GM19397 (cell line): ENCODE data around the gene DPYSL4.

ENCODE experiments used
- ATAC-seq: cut with Tn5 transposase; IDR thresholded peaks from one replicate; pipeline ENCODE4 v1.9.1; 2021; ENCODE audit warnings: mild to moderate bottlenecking, moderate library complexity; ENCODE audit not compliant: unreplicated experiment

The DPYSL4 gene

DNA sequence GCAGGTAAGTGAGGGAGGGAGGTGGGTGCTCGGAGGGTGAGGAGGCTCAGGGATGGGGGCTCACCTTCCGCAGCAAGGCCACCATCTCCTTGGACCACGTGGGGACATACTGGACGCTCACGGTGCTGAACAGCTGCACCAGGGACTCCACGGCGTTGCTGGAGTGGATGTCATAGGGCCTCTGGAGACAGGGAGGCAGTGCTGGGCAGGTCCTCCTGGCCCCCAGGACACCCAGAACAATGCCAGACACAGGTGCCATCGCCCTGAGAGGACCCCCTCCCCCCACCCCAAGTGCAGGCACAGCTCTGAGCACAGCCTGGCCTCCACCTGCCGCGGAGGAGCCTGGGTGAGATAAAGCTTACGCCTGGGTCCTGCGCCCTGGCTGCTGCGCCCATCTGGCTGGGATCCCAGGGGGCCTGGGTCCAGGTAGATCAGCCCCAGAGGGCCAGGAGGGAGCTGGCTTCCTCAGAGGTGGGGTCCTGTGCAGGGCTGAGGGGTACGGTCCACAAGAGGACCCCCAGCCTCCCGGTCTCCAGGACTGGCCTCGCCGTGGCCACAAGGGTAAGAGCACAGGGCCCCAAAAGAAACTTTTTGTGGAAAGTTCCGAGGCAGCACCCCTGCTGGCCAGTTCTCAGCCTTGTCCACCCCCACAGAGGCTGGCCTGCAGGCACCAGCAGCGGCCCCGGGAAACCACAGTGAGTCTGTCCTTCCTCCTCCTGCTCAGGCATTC, 37.8 kb downstream of the DPYSL4 start:
- ATAC-seq: no peak

DNA sequence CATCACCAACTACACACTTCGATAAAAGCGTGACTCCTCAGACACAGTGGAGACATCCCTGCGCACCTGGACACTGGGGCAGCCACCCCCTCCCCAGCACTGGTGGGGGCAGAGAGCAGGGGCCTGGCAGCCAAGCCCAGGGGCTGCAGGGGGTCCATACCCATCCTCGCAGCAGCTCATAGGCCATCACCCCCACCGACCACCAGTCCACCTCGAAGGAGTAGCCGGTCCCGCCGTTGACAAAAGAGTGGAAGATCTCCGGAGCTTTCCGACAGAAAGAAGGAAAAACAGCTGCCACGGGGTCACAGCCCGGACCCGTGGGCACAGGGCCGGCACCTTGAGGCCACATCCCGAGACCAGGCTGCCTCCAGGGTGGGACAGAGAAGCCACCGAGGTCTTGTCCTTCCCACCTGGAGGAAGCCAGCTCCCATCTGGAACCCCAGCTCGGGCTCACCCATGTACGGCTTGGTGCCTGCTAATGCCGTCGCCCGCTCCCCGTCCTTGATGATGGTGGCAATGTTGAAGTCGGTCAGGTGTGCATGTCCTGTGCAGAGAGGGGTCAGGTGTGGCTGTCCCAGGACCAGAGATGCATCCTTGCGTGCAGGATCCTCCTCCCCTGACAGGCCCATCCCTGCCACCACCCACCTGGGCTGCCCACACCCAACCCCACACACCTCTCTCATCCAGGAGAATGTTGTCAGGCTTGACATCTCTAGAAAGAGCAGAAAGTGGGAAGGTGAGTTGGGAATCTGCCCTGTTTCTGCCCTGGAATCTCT, 38.5 kb downstream of the DPYSL4 start:
- no peak for ATAC-seq

DNA sequence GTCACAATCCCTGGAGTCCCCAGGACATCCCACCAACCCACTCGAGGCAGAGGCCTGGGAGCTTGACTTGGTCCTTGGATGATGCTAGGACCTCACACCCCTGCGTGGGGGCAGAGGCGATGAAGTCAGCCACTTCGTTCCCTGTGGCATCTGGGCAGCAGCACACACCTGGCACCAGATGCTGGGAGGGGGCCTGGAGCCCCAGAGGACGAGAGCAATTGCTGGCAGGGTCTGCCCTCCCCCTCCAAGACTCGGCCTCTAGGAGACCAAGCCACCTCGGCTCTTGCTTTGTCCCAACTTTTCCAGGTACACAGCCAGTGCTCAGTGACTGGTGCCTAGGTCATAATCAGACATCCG, 39.1 kb downstream of the DPYSL4 start:
- ATAC-seq: no peak

DNA sequence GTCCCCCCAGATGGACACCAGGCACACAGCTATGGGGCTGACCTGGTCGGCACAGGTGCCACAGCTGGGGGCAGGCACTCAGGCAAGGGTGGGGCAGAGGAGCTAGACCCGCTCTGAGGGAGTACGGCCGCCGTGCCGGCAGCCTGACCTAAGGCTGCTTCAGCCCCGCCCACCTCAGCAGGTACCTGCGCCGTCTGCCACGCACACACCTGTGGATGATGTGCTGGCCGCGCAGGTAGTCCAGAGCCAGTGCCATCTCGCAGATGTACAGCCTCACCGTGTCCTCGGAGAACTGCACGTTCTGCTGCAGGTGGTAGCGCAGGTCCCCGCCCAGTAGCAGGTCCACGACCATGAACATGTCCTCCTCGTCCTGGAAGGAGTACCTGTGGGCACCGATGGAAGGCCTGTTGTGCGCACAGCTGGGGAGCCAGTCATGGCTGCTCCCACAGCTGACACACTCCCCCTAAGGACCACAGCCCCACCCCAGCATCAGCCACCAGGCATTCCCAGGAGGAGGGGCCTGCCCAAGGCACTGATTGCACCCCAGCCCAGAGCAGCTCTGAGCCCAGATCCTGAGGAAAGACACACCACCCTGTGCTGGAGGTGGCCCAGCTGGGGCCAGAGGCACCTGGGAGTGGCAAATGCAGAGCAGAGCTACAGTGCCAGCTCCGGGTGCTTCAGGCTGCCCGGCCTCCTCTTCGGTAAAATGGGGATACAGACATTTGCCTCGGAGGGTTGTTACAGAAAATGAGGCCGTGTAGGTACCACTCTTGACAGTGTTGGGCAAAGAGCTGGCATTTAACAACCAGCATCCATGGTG, 40.0 kb downstream of the DPYSL4 start:
- ATAC-seq: no peak

DNA sequence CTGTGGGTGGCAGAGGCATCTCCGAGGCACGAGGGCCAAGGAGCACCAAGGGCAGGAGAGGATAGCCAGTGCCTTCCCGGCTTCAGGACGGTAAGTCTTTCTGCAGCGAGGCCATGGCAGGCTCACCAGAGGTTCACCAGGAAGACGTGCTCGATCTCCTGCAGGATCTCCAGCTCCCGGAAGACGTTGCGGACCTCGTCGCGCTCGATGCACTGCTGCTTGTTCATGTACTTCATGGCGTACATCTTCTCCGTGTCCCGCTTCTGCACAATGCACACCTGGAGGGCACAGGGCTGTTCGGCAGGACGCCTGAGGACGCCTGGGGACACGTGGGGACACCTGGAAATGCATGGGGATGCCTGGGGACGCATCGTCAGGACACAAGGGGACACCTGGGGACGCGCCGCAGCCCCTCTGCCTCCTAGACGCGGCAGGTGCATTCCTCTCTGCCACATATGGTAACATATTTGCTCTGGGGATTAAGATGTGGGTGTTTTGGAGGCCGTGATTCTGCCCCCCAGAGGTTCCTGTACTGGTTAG, 41.2 kb downstream of the DPYSL4 start:
- ATAC-seq: no peak

DNA sequence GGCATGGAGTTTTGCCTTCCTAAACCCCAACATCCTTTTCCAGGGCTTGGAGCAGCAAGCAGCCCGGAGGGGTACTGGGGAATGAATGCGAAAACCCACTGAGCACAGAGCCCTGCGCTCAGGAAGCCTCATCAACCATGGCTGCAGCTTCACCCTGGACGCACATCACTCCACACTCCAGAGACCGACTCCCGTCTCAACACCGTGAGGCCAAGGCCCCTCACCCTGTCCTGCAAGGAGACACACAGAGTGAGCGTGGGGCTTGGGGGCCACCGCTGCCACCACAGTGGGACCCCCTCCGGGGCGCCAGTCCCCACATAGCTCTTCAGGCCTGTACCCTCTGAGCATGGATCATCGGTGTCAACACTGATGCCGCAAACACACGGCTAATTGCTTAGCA, 41.9 kb downstream of the DPYSL4 start:
- ATAC-seq: no peak

DNA sequence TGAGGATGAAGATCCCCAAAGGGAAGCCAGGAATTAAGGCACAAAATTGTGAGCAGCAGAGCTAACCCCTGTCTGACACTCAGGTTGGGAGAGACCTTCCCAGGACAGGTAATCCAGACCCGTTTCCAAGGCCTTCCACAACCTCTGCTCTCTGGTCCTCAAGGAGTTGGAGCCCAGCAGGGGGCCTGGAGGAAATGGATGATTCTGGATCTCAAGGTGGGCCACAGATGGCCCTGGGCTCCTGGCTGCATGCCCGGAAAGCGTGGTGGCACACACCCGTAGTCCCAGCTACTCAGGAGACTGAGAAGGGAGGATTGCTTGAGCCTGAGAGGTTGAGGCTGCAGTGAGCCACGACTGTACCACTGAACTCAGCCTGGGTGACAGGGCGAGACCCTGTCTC, 42.3 kb downstream of the DPYSL4 start:
- ATAC-seq: no peak

DNA sequence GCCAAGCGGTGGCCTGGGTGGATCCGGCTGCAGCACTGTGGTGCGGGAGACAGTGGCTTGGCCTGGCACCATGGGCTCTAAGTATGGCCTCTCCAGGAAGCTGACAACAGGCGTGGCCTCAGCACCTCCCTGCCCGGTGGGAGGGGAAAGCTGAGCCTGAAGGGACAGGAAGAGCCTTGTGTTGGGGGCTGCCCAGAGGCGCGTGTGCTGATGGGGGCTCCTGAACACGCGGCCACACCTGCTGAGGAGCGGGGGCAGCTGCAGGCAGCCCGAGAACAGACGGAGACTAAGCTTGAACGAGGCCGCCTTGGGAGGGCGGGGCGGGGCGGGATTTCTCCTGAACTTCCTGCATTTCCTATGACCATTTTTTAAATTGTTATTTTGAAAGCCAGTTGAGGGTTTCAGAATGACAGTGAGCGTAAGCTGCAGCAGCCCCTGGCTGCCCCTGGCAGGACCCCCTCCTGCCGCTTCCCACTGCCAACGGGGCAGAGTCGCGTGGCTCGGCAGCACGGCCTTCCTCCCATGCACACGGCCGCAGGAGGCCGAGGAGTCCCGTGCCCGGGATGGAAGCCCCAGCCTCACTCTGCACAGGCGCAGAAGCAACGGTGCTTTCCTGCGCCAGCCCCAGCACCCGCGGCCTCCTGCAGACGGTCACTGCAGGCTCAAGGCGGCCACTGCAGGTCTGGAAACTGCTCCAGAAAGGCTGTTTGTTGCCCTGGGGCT, 43.2 kb downstream of the DPYSL4 start:
- ATAC-seq: peak; percentile 57

DNA sequence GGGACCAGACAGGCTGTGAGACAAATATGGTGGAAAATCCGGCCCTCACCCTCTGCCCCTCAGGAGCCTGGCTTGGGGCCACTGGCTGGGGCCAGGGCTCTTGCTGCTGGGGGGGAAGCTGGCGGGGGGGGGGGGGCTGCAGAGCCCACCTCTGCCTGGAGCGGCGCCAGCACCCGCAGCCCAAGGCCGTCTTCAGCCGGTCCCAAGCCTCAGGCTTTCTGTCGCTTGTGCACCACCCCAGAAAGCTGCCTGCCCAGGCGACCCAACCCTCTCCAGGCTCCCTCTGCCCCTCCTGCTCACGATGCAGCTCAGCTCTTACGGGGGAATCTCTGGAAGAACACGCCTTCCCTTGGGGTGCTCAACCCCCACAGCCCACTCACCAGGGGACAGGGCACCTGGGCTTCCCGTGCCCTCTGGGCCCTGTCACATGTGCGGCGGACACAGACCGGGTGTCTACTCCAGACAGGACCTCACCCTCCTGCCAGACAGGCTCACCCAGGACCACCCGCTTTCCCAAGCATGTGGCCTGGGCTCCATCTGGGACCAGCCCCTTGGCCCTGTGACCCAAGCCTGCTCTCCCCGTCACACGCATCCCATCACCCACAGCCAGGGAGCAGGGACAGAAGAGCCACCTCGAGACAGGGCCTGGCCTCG, 43.9 kb downstream of the DPYSL4 start:
- no peak for ATAC-seq

DNA sequence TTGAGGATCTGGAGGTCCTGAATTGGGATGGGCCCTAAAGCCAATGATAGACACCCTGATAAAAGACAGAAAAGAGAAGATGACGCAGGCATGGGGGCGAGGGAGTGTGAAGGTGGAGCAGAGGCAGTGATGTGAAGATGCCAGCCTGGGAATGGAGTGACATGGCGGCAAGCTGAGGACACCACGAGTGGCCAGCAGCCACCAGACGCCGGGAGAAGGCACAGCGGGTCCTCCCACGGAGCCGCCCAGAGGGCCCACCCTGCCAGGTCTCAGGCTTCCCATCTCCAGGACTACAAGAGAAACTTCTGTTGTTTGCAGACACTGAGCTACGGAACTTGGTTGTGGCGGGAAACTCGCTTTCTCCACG, 44.9 kb downstream of the DPYSL4 start:
- no peak for ATAC-seq

DNA sequence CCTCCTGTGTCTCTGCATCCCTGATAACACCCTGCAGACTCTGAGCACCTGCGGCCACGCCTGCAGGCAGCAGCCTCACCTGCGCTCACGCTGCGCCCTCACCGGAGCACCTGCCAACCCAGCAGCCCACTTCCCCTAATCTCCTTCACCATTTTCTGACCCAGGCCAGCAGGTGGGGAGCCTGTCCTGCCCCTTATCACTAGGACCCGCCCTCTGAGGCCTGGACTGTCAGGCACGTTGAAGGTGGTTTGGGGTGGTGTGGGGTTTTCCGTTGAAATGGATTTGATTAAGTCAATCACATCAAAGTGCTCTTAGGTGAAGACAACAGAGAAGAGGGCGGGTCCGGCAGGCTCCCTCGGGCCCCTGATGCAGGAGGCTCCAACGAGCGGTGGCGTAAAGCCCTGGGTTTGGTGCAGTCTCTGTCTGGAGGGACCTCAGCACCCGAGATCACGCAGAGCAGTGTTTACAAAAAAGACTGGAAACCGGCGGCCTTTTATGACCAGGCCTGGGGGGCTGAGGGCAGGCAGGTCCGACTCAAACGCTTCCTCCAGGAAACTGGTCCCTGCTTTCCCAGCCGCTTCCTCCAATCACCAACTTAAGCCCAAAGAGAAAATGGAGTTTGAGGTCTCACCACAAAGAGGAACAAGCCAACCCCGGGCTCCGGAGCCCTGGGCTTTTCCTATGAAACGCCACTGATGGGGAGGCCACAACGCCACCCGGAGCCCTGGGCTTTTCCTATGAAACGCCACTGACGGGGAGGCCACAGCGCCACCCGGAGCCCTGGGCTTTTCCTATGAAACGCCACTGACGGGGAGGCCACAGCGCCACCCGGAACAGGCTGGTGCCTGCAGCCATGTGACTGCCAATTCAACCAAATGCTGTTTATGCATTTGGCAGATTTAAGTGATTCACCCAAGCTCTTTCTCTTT, 45.5 kb downstream of the DPYSL4 start:
- no peak for ATAC-seq

DNA sequence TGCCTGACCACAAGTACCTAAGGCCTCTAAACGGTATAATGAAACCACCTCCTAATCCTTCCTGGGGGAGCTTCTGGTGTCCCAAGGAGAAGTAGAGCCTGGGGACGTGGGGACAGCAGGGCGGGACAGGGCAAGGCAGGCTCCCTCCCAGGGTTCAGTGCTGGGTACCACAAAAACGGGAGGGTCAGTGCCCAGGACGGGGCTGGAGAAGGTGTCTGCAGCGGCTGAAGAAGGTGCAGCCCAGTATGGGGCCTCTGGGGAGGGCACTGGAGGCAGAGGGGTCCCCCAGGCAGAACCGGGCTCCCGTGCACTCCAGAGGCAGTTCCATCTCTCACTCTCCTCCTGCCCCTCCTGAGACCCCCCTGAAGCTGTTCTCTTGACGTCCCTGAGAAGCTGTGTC, 46.2 kb downstream of the DPYSL4 start:
- ATAC-seq: no peak

DNA sequence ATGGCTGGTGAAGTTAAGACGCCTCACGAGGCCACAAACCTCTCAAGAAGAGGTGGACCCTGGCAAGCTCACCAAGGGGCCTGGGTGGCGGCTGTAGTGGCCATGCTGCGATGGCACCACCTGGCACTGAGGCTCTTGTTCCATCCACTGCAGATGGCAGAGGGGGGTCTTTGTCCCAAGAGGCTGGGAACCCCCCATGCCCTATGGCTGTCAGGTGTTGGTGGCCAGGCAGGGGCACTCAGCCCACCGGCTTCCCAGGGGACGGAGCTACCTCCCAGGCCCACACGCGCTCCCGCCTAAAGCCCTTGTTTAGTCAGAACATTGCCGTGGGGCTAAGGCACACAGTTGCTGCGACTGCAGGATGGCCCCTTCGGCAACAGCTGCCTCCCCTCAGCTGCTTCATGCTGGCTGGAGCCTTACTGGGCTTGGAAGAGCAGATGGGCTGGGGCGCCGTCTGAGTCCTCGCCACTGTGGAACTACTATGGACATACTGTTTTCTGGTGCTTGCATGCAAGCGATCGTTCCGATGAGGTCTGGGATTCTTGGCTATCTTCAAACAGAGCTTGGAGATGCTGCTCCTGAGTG, 46.8 kb downstream of the DPYSL4 start:
- ATAC-seq: no peak

DNA sequence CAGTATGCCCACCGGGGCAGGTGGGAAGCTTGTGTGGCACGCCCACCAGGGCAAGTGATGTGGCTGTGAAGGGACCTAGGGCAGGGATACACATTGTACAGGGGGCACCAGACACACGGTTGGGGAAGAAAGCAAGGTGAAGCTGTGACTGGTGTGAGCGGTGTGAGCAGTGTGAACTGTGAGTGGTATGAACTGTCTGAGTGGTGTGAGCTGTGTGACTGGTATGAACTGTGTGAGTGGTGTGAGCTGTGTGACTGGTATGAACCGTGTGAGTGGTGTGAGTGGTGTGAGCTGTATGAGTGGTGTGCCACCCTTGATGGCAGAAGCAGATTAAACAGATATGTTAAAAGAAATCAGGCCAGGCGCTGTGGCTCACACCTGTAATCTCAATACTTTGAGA, 48.1 kb downstream of the DPYSL4 start:
- ATAC-seq: no peak

DNA sequence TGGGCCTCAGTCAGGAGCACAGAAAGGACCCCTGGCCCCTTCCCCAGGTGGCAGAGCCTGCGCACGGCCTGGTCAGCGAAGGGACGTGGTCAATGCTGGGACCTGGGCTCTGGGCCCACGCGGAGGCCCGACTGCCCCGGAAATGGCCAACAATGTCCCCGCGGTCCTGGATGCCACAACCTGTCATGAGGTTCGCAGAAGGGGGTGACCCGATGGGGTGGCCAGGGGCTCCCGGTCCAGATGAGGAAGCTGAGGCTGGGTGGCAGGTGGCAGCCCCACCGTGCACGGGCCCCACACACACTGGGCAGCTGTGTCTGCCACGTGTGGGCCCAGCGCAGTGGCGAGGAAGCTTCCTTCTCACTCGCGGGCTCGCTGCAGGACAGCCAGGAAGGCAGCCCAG, 49.4 kb downstream of the DPYSL4 start:
- no peak for ATAC-seq

DNA sequence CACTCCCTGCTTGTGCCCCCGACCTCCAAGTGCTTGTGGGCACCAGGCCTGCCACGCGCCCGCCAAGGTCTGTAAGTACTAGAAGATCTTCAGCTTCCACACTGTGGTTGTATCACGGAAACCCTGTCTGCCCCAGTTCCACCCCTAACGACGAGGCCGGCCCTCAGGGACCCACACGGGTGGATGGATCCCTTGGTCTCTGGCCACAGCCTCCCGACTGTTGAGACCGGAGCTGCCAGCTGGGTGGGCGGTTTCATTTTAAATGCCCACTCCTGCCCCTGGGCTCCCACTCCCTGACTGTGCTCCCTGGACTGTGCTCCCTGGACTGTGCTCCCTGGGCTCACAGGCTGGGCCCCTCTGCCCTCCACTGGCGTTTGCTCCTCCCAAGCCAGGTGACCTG, 50.1 kb downstream of the DPYSL4 start:
- ATAC-seq: no peak

DNA sequence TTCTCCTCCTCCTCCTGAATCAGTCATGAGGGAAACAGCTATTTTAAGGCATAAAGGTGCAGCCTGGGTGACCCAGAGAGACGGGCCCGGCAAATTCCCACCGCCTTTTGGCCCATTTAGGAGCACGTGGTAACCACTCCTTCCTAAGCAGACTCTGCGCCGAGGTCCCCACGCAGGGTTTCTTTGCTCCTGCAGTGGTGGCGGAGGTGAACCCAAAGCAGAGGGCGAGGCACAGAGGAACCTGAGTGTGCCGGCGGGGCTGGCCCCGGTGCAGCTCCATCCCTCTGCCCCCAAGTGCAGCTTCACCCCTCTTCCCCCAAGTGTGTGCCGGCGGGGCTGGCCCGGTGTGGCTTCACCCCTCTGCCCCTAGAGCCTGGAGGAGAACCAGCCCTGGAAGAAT, 50.6 kb downstream of the DPYSL4 start:
- ATAC-seq: no peak

DNA sequence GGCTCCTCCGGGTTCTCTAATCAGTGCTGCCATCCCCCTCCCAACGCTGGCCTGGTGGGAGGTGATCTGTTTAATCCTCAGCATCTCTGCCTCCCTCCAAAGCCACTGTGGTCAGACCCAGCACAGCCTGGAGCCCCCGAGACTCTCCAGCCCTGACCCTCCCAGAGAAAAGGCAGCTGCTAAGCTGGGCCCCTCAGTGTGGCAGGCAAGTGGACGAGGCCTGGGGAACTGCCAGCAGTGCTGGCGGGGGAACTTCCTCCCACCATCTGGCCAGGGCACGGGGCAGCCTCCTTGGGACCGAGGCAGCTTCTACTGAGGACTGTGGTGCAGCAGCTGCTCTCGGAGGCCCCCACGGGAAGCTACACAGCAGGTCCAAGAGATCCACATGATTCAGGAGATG, 51.1 kb downstream of the DPYSL4 start:
- no peak for ATAC-seq
